ENCODE measurements around the gene PANK1. TPM values are rescaled to one million over a fixed set of nuclear protein-coding genes. Genes with fewer than 3 reads are reported as not detected.
"Not testable (repeated sequence)": the region's sequence is repeated elsewhere in the genome, so short reads cannot be mapped to it uniquely, and the experiment has no call there.

The PANK1 gene
- total RNA-seq, 1 donor from 2014 or later: 8.8 TPM

DNA sequence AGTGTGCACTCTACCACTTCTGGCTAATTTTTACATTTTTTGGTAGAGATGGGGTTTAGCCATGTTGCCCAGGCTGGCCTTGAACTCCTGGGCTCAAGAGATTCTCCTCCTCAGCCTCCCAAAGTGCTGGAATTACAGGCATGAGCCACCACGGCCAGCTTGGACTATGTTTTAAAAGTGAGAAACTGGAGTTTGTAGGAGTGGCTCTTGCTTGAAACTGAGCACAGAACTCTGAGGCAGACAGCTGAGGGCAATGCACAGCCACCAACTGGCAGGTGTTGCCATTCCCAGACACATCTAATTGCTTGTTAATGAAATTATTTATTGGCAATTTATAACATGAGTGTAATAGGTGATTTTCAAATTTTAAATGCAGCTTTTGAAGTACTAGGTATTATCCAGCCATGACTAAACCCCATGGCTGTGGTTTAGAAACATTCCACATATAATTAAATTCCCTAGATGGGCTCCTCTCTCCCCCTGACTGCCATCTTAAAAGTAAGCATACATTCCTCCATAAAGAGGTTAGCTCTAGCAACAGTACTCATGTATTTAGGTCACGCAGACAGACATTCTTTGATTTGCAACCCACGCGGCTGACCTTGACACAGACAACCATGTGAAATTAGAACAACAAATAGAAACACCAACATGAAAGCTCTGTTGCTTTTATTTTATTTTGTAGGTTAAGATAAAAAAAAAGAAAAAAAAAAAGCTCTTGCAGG is 19.8 kb downstream of the PANK1 start:
- intact Hi-C loops (cut with DNase I): no loop called here
- no peak for DNase-seq (ENCODE audit: low spot score)

DNA sequence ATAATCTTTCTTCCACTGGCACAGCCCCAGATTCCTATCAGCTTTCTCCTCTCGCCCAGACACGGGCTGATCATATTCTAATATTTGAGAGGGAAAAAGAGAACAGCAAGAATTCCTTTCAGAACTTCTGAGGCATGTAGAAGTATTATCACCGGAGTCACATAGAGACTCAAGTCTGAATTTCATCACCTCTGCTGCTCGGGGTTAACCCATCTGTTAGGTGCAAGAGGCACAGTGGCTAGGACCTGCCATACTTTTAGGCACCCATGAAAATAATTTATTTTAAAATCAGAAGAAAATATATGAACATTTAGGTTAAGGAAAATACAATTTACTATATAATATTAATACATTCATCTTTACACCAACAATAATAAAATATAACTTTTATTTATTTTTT is 21.0 kb downstream of the PANK1 start:
- no peak for DNase-seq (ENCODE audit: low spot score)
- intact Hi-C loops (cut with DNase I): no loop called here

DNA sequence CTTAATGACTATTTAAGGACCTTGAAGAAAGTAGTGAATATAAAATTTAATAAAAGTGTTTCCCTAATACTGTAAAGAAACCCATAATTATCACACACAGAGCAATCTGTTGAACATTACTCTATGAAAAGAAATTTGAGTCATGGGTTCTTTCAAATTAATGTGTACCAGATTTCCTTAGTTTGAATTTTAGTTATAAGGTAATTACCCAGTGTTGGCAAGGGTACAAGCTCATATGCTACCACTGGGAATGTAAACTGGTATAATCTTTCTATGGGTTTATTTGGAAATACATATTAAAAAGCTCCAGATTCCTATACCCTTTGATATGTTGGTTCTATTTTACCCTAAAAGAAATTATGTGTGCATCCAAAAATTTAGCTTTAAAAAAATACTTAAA is 22.9 kb downstream of the PANK1 start:
- intact Hi-C loops (cut with DNase I): no loop called here
- DNase-seq (ENCODE audit: low spot score): no peak

DNA sequence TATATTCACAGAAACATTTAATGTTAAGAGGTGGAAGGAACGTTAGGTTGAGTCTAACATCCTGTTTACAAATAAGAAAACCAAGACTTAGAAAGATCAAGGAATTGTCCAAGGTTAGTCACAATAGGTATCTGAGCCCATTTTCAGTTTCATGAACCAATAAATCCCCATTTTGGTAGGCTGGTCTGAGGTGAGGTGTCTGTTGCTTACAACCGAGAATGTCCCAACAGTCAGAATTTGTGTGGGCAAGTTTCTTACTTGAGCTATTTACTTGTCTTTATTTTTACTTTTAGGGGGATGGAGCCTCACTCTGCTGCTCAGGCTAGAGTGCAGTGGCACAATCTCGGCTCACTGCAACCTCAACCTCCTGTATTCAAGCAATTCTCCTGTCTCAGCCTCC is 23.6 kb downstream of the PANK1 start:
- intact Hi-C loops (cut with DNase I): no loop called here
- no peak for DNase-seq (ENCODE audit: low spot score)

DNA sequence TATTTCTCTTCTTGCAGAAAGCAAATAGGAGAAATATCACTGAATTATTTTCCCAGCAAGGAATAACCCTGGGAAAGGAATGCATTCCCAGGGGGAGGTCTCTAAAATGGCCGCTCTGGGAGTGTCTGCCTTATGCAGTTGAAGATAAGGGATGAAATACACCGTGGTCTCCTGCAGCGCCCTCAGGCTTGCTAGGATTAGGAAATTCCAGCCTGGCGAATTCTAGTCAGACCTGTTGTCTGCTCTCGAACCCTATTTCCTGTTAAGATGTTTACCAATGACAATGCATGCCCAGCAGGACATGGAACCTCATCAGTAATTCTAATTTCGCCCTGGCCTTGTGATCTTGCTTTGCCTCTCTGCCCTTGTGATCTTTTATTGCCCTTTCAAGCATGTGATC is 24.7 kb downstream of the PANK1 start:
- intact Hi-C loops (cut with DNase I); DNase-seq (ENCODE audit: low spot score): not testable (repeated sequence)

DNA sequence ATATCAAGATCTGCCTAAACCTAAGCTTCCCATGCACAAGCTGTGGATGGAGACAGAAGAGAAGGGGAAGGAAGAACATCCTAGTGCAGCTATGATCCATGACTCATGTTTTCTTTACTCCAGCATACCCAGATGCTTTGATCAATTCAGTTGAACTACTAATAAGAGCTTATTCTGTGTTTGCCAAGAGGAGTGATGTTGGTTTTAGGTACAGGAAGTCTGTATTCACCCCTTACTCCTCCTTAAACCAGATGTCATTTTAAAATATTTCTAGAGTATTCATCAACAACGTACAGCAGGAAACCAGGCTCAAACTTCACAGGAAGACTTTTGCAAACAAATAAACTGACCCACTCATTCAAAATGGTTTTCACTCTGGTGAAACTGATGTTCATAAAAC is 29.2 kb downstream of the PANK1 start:
- intact Hi-C loops (cut with DNase I): no loop called here
- no peak for DNase-seq (ENCODE audit: low spot score)

DNA sequence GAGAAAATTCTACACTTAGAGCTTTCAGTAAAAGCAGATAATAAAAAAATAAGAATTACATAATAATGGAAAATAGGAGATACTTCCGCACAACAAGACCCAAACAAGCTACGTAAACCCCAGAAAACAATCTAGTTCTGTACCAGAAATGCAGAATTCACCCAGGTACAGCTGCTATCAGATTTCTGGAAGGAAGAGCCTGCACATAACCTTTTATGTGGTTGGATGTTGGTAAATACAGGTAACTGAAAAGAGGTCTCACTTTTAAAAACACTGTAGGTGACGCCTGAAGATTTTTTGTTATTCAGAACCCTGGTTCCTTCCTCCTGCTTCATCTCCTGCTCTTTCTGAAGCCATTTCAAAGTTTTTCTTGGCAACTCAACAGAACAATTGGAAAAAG is 29.9 kb downstream of the PANK1 start:
- no peak for DNase-seq (ENCODE audit: low spot score)
- intact Hi-C loops (cut with DNase I): no loop called here

DNA sequence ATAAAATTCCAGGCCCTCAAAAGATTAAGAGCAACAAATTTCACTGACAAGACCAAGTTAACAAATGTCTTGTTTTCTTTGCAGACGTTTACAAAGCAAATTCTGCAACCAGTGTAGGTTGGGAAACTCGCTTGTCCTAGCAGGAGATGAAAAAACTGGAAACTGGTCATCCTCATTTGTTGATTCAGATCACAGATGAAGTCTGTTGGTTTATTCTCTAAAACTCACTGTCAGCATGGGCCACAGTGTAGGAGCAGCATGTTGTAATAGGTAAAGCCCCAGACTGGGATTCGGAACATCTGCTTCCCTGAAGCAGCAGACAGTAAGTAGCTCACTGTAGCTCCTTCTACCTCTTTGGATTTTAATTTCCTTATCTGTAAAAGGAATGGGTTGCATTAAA is 31.5 kb downstream of the PANK1 start:
- intact Hi-C loops (cut with DNase I): no loop called here
- no peak for DNase-seq (ENCODE audit: low spot score)

DNA sequence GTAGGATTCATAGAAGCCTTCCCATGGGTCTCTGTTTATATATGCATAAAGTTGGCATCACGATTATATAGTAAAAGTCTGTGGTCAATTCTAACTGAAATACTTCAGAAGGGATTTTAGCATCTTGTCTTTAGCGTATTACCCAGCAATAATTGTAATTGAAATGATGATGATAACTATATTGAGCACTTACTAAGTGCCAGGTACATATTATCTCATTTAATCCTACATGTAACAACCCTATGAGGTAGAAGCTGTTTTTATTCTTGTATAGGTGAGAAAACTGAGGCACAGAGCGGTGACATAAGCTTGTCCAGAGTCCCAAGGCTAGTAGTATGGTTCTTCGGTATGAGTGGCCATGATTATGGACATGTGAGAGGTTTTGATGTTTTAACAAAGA is 33.8 kb downstream of the PANK1 start:
- no peak for DNase-seq (ENCODE audit: low spot score)
- intact Hi-C loops (cut with DNase I): no loop called here

DNA sequence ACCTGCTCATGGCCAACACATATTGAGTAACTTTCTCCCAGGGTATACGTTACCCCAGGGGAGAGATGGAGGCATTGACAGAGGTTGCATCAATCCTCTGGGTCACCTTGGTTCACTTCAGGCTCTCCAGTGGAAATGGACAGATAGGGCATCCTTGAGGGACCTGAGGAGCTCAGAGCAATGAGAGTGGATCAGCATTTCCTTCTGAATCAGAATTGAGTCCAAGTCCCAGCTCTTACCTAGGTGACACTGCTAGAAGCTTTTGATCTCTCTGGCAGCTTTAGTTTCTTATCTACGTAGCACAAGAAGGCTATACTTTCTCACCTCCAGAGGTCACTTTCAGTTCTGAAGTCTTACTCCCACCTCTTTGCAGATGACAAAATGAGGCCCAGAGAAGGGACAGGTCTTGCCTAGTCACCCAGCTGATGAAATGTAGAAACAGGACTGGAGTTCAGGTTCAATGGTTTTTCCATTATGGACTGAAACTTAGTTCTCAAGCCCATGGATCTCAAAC is 35.2 kb downstream of the PANK1 start:
- intact Hi-C loops (cut with DNase I): no loop called here
- DNase-seq (ENCODE audit: low spot score): no peak

DNA sequence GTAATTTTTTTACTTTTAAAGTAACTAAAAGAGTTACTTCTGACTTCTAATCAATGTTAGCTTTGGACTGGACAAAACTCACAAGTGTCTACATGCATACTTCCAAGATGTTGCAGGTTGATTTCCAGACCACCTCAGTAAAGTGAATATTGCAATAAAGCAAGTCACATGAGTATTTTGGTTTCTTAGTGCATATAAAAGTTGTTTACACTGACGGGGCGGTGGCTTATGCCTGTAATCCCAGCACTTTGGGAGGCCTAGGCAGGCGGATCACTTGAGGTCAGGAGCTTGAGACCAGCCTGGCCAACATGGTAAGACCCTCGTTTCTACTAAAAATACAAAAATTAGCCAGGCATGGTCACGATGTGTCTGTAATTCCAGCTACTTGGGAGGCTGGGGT is 40.8 kb downstream of the PANK1 start:
- intact Hi-C loops (cut with DNase I): no loop called here
- no peak for DNase-seq (ENCODE audit: low spot score)

DNA sequence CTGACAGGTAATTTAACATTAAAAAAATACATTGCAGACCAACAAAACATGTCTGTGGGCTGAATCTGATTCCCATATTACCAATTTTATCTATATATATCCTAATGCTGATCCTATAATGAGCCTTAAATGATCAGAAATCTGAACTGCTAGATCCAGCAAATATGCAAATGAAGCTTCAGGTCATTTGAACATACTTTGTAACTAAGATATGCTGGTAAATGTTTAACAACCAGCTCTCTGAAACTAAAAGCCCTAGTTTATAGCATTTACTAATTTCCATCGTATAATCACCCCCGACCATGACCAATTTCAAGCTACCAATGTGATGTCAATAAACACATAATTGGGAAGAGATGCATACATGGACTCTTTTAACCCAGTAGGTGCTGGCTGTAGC is 42.1 kb downstream of the PANK1 start:
- no peak for DNase-seq (ENCODE audit: low spot score)
- intact Hi-C loops (cut with DNase I): no loop called here

DNA sequence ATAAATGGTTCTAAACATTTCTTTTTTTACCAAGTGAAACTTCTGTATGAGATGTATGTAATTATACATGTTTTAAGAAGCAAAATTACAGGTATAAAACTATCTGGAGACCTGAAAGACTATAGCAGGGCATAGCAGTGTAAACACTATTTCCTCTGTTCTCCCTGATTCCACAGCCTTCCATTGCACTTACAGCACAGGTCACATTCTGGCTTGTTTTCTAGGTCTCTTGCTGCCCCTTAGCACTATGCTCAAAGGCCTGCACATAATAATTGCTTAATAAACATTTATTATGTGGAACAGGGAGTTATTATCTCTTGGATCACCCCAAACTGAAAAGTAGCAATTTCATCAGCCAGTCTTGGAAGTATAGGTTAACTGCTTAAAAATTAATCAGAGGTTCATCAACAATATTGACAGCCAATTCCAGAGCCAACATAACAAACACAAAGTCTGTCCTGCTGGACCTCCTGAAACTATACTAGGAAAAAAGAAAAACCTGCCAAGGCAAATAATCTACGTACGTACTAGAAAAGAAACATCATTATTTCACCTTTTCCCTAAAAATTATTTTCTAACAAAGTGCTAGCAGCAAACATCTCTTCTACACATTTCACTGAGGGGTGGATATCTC is 43.2 kb downstream of the PANK1 start:
- DNase-seq (ENCODE audit: low spot score): no peak
- intact Hi-C loops (cut with DNase I): no loop called here

DNA sequence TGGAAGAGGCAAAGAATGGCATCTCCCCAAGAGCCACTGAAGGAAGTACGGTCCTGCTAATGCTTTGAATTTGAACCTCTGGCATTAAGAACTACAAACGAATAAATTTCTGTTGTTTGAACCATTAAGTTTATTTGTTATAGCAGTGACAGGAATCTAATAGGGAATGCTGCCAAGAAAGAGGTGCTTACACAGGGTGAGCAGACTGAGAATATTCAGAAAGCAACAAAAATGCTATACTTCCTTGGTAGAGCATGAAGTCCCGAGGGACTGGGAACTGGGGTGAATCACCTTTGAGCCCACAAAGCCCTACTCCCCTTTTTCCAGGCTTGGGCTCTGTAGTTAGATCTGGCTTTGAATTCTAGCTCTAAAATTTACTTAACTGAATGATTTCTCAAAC is 45.0 kb downstream of the PANK1 start:
- intact Hi-C loops (cut with DNase I): no loop called here
- no peak for DNase-seq (ENCODE audit: low spot score)

DNA sequence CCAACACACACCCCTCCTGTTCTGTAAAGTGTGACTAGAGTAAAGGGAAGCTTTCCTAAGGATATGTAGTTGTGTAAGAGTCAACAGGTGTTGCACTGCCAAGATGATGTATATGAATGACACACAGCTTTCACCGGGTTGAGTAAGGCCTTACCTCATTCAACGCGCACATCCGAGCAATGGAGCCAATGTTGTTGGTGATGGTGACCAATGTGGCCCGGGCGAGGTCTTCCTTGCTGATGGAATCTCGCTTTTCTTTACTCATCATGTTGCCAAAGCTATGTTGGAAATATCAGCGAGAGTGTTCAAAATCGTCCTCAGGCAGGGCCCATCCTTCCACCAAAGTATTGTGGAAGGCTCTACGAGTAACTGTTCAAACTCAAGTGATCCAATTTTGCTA is 52.0 kb downstream of the PANK1 start:
- no peak for DNase-seq (ENCODE audit: low spot score)
- intact Hi-C loops (cut with DNase I): no loop called here

DNA sequence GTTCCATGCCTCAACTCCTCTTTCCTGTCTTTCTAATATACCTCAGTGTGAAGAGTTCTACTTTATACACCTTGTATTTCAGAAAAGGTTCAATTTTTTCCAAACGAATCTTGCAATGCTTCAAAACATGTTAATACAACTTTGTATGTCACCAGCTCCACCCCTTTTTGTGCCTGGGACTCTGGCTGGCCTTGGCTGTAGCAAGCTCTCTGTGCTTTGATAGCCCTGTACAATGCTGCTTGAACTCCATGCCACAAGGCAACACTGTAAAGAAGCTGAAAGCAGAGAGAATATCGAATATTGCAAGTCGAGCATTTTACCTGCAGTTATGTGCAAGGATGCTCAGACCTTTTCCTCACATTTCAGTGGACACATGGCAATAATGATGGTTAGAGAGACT is 52.5 kb downstream of the PANK1 start:
- DNase-seq (ENCODE audit: low spot score): no peak
- intact Hi-C loops (cut with DNase I): no loop called here

DNA sequence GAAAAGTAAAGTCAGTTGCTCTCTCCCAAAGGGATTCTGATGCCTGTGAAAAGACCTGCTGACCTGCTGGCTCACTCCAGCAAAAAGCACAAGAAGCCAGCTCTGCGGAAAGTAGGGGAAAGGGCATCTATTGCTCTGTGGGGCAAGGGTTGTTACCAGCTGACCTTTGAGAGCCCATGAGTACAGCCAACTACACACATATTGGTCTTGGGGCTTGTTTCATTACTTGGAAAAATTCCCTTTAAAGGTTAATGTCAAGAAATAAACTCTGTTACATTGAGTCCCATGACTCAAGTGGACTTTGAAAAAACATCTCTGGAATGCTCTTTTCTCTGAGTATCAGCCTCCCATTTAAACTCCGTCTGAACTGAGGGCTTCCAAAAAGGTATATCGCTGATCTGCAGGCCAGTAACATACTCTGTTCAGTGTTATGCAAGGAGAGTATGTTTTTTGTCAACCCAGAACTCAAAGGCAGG is 53.2 kb downstream of the PANK1 start:
- DNase-seq (ENCODE audit: low spot score): no peak
- intact Hi-C loops (cut with DNase I): no loop called here

DNA sequence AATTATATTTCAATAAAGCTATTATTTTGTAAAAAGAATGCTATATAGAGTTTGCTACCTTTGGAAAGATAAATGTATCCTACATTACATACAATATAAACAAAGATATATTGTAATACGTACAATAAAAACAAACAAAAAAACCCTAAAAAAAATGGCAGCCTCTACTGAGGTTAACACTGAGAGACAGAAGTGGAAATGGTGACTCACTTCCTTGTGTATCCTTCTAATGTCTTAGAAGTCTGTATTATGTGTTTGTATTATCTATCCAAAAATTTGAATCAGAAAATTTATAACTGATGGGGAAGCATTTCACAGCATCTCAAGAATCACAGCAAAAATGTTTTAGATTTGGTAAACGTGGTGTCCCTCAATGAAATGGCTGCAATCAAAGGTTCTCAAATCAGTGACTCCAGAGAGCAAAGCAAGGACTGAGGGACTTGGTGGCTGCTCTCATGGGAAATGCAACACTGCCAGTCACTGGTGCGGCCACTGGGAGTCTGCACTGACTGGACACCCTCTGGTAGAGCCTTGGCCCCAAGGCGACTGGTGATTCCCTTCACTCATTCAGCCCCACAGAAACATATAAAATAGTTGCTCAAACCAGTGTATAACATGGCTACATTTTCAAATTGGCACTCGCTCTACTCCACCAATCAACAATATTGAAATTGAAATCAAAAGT is 53.8 kb downstream of the PANK1 start:
- intact Hi-C loops (cut with DNase I): no loop called here
- DNase-seq (ENCODE audit: low spot score): no peak

DNA sequence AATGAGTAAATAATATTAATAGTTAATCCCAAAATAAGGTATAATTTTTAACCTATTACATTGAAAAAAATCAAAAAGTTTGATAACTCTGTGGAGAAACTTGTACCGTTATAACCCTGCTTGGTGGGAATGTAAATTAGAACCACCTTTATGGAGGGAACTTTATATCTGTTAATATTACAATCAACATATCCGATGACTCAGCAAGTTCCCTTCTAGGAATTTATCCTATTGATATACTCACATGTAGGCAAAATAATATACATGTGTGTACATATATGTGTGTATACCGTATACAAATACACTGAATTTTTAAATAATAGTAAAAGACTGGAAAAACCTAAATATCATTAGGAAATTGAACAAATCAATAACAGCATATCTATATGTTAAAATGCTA is 54.7 kb downstream of the PANK1 start:
- no peak for DNase-seq (ENCODE audit: low spot score)
- intact Hi-C loops (cut with DNase I): no loop called here

DNA sequence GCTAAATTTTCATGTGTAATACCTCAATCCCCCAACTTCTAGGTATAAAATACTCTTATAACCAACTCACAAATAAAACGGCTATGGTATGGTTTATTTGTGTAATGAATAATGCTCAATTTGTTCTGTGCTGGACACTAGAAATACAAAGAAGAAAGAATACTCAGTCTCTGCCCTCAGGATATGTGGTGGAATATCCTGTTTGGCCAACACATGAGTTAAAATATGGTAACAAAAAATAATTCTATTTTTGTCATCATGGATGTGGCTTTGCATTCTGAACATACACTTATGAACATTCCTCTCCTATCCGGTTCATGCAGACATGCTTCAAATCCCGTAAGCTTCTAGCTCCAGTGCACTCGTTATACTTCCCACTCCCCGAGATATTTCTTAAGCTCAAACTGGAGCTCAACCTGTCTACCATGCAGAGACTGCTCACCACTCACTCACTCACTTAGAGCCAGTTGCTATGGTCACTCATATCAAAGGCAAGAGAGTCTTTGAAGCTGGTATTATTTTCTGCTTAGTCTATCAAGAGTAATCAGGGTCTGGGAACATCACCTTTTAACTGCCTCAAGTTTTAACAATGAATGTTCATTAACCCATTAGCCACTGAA is 55.8 kb downstream of the PANK1 start:
- intact Hi-C loops (cut with DNase I): no loop called here
- DNase-seq (ENCODE audit: low spot score): no peak

Measured in cardiac septum (tissue), 1 donor.